ENCODE measurements around the gene AP1M2.
"Not testable (repeated sequence)": the region's sequence is repeated elsewhere in the genome, so short reads cannot be mapped to it uniquely, and the experiment has no call there.

Gene AP1M2

GRCh38 chr19:10538204-10538983 lies 48.7 kb downstream of the AP1M2 start:
- DNase-seq (ENCODE audit: low spot score): no peak

DNA sequence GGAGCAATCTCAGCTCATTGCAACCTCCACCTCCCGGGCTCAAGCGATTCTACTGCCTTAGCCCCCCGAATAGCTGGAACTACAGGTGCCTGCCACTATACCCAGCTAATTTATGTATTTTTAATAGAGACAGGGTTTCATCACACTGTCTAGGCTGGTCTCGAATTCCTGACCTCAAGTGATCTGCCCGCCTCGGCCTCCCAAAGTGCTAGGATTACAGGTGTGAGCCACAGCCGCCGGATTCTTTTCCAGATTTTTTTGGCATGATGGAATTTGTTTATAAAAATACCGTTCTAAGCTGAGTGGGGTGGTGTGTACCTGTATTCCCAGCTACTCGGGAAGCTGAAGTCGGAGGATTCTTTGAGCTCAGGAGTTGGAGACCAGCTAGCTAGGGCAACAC lies 49.4 kb downstream of the AP1M2 start:
- DNase-seq (ENCODE audit: low spot score): no peak

GRCh38 chr19:10535613-10536012 lies 51.5 kb downstream of the AP1M2 start:
- no peak for DNase-seq (ENCODE audit: low spot score)

- DNase-seq (ENCODE audit: low spot score): no peak
Observed at GRCh38 chr19:10533646-10534386, 53.3 kb downstream of the AP1M2 start.

- DNase-seq (ENCODE audit: low spot score): no peak
Observed at GRCh38 chr19:10532457-10532856, 54.7 kb downstream of the AP1M2 start.

DNA sequence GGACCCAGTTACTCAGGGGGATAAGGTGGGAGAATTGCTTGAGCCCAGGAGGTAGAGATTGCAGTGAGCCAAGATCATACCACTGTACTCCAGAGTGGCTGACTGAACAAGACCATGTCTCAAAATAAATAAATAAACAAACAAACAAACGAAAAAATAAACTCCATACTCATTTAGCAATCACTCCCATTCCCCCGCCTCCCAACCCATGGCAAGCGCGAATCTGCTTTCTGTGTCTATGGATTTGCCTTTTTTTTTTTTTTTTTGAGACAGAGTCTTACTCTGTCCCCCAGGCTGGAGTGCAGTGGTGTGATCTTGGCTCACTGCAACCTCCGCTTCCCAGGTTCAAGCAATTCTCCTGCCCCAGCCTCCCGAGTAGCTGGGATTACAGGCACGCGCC lies 60.2 kb downstream of the AP1M2 start:
- DNase-seq (ENCODE audit: low spot score): not testable (repeated sequence)

GRCh38 chr19:10525636-10526035 lies 61.5 kb downstream of the AP1M2 start:
- no peak for DNase-seq (ENCODE audit: low spot score)

DNA sequence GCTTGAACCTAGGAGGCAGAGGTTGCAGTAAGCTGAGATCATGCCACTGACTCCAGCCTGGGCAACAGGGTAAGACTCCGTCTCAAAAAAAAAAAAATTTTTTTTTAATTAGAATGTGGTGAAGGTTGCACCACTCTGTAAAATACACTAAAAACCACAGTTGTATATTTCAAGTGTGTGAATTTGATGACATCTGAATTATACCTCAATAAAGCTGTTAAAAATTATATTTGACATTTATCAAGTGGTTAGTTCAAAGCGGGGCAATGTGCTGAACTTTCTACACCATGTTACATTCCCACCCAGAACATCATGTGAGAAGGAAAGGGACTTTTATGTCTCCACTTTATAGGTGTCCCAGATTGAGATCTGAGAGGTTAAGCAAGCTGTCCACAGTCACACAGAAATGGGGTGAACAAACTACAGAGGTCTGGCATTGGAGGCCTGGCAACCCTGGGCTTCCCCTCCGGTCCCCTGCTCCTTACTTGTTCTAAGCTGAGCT lies 63.9 kb downstream of the AP1M2 start:
- no peak for DNase-seq (ENCODE audit: low spot score)

All from left forelimb (tissue), 1 donor.